SK-MEL-5 (cell line): ENCODE data around the gene GRIK1. TPM values are rescaled to one million over a fixed set of nuclear protein-coding genes. Genes with fewer than 3 reads are reported as not detected.

Source experiments
- DNase-seq: peaks from one replicate; pipeline ENCODE4 v3.0.0-alpha.2; 2016; ENCODE audit warnings: low read depth, low spot score
- in situ Hi-C: cut with HindIII; loops from 2 replicates; pipeline ENCODE4 v1.10.0; 2016; ENCODE audit warnings: low sequenced_read_pairs, high pct_unique_total_duplicates, low pct_unique_long_range_greater_than_20kb
- total RNA-seq: library from RNA; depleted of rRNA; stranded (reverse); fragments of >200 nt; shearing (Covaris generic); gene quantifications from 2 replicates; pipeline ENCODE4 v1.2.3, GENCODE V29; 2014

GRIK1 gene
- total RNA-seq, 1 experiment from 2014 or later: 0.11 TPM

DNA sequence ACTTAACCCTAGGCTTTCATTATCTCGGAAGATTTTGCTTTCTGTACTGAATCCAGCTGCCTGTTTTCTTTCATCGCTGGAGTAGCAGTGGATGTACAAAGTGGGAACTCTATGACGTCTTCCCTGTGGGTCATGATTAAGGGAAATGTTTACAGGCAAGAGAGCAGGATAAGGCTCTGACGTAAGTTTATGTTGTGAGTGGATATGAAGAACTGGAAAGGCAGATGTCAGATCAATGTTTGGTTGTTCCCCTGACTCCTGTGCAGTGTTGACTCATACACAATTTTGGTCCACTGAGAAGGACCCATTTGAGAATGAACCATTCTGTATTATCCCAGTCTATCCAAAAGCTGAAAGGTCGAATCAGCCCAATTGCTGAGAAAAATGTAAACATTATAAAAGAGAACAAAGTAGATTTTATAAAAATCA lies 292.4 kb downstream of the GRIK1 start:
- in situ Hi-C loops: no loop called here
- peak; percentile 90 for DNase-seq

- in situ Hi-C loops: no loop called here
- DNase-seq: no peak
These were observed 293.9 kb downstream of the GRIK1 start for GRCh38 chr21:29645666-29646553.

DNA sequence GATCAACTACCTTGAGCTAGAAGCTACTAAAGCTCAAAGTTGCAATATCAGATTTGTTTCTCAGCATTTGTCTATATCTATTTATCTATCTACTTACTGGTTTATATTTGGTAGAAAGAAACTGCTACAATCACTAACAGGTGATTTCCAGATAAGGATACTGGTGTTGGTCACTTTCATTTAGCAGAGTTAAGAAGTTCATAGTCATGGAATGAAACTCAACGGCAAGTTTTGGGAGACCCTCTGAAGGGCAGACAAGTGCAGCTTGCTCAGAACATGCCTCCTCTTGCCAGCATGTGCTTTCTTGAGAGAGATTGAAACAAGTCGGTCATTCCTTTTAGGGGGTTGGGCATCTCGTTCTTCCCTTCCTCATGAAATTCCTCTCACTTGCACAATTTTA lies 296.5 kb downstream of the GRIK1 start:
- in situ Hi-C loops: no loop called here
- no peak for DNase-seq

- in situ Hi-C loops: no loop called here
- DNase-seq: no peak
These were observed 297.1 kb downstream of the GRIK1 start for GRCh38 chr21:29642551-29643245.

- in situ Hi-C loops: no loop called here
- DNase-seq: no peak
These were observed 297.9 kb downstream of the GRIK1 start for GRCh38 chr21:29641635-29642550.

GRCh38 chr21:29641001-29641634 lies 298.7 kb downstream of the GRIK1 start:
- in situ Hi-C loops: no loop called here
- no peak for DNase-seq

DNA sequence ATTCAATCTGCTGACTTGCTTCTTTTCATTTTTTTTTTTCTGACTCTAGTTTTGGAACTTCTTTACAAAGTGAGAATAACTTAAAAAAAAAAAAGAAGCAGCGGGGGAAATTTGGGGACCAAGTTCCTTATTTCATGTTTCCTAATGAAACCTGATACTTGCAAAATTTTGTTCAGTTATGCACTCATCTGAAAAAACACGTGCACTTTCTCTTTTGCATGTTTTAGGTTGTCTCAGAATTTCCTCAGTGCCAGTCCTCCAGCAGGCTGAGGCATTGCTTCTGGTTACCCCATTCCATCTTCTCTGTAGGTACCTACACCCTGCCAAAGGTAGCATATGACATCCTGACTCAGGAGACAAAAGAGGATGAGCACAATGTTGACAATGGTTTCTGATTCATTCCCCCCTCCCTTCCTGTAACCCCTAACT lies 299.7 kb downstream of the GRIK1 start:
- in situ Hi-C loops: no loop called here
- no peak for DNase-seq

GRCh38 chr21:29639366-29640079 lies 300.3 kb downstream of the GRIK1 start:
- in situ Hi-C loops: no loop called here
- DNase-seq: no peak

GRCh38 chr21:29638761-29639327 lies 301.0 kb downstream of the GRIK1 start:
- DNase-seq: no peak
- in situ Hi-C loops: no loop called here

DNA sequence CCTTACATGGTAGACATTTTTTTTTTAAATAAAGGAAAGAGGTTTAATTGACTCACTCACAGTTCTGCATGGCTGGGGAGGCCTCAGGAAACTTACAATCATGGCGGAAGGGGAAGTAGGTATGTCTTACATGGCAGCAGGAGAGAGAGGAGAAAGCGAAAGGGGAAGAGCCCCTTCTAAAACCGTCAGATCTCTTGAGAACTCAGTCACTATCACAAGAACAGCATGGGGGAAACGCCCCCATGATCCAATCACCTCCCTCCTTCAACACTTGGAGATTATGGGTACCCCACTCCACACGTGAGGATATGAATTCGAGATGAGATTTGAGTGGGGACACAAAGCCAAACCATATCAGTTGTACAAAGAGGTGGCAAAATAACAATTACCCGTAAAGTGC lies 301.7 kb downstream of the GRIK1 start:
- DNase-seq: no peak
- in situ Hi-C loops: no loop called here

GRCh38 chr21:29637553-29637952 lies 302.2 kb downstream of the GRIK1 start:
- no peak for DNase-seq
- in situ Hi-C loops: no loop called here

- no peak for DNase-seq
- in situ Hi-C loops: no loop called here
These were observed 302.7 kb downstream of the GRIK1 start for GRCh38 chr21:29637134-29637533.

- in situ Hi-C loops: no loop called here
- no peak for DNase-seq
These were observed 305.4 kb downstream of the GRIK1 start for GRCh38 chr21:29634418-29634817.

DNA sequence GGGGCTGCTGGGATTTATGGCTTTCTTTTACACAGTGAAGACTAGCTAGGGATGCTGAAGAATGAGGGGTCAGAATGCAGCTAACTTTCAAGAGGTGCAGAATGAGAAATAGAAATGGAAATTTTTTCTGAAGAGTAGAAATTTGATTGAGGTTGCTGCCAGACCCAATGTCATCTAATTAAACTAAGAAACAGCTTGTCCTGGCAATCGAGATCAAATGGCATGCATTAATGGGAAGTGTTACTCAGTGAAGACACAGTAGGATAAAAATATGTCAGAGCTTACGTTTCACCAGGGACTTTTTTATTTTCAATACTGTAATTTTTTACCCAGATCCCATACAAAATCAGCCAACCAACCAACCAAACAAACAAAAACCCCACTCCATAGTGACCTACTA lies 306.0 kb downstream of the GRIK1 start:
- in situ Hi-C loops: no loop called here
- DNase-seq: no peak

- in situ Hi-C loops: no loop called here
- no peak for DNase-seq
These were observed 309.4 kb downstream of the GRIK1 start for GRCh38 chr21:29630441-29630840.

- in situ Hi-C loops: no loop called here
- DNase-seq: no peak
These were observed 311.9 kb downstream of the GRIK1 start for GRCh38 chr21:29627905-29628304.
